ENCODE data around the gene SH3BP2.

- TF ChIP-seq TCF4 (CRISPR knock-in tag; IDR thresholded peaks at IDR 0.05; ENCODE audit: borderline replicate concordance) = no peak
- TF ChIP-seq CREB5 (CRISPR knock-in tag; IDR thresholded peaks at IDR 0.05; ENCODE audit: low read depth) = no peak
- TF ChIP-seq ZC3H10 (CRISPR knock-in tag; IDR thresholded peaks at IDR 0.05) = no peak
- no peak for TF ChIP-seq ZNF8 (CRISPR knock-in tag; IDR thresholded peaks at IDR 0.05)
- no peak for TF ChIP-seq SNAI2 (CRISPR knock-in tag; IDR thresholded peaks at IDR 0.05)
- no peak for TF ChIP-seq PATZ1 (CRISPR knock-in tag; IDR thresholded peaks at IDR 0.05; ENCODE audit: borderline replicate concordance)
- TF ChIP-seq ZFP30 (CRISPR knock-in tag; IDR thresholded peaks at IDR 0.05) = no peak
- no peak for TF ChIP-seq TOX (CRISPR knock-in tag; IDR thresholded peaks at IDR 0.05; ENCODE audit: borderline replicate concordance)
- TF ChIP-seq RARB (CRISPR knock-in tag; IDR thresholded peaks at IDR 0.05) = no peak
- TF ChIP-seq ZNF565 (CRISPR knock-in tag; conservative IDR thresholded peaks at IDR 0.05; ENCODE audit: low read depth) = no peak
- no peak for TF ChIP-seq ISL1 (CRISPR knock-in tag; IDR thresholded peaks at IDR 0.05)
- no peak for TF ChIP-seq ARNTL (CRISPR knock-in tag; IDR thresholded peaks at IDR 0.05; ENCODE audit: borderline replicate concordance, low read depth)
- TF ChIP-seq CSDC2 (CRISPR knock-in tag; IDR thresholded peaks at IDR 0.05) = no peak
- no peak for TF ChIP-seq OSR1 (CRISPR knock-in tag; IDR thresholded peaks at IDR 0.05)
Observed at GRCh38 chr4:2790583-2791517, 2.0 kb upstream of the SH3BP2 start.

Data from SK-N-SH treated with all-trans-retinoic acid at 6 μM for 48 hours (cell line).